Endothelial cell of umbilical vein (primary cell): ENCODE data around the gene SLC22A15. TPM values are rescaled to one million over a fixed set of nuclear protein-coding genes. Genes with fewer than 3 reads are reported as not detected.

Source experiments
- BruUV-seq: library from RNA; stranded (reverse); fragments of 400-500 nt; replicated peaks from 2 replicates; lab custom pipeline; 2021; lab: Mats Ljungman, UMichigan
- CTCF ChIA-PET: fragments of 300-600, 350-600 bp; sonication (Branson Sonifier 250); formaldehyde crosslinking; loops from one replicate; lab custom pipeline; 2021; ENCODE audit warnings: antibody characterized with exemption, inconsistent platforms; lab: Charles Lee
- POLR2A ChIA-PET: fragments of 300-600, 350-600 bp; sonication (Branson Sonifier 250); formaldehyde crosslinking; loops from one replicate; lab custom pipeline; 2021; ENCODE audit warnings: antibody characterized with exemption, inconsistent platforms; lab: Charles Lee
- DNase-seq: peaks from one replicate; pipeline ENCODE4 v3.0.0-alpha.2; 2011; ENCODE audit warnings: low read depth, low spot score
- FAIRE-seq: peaks from 2 replicates; lab custom pipeline; 2011; peaks lifted over from hg19 to GRCh38; lab: Jason Lieb, UNC
- H2AFZ ChIP-seq: 2 replicates; pipeline ENCODE4 v1.6.0; 2012; ENCODE audit warnings: low read depth, low read length, control low read depth, inconsistent platforms
- H3K27ac ChIP-seq: 2 replicates; pipeline ENCODE4 v1.5.1; 2011; ENCODE audit warnings: low read depth, mild to moderate bottlenecking, control low read depth, low read length, moderate library complexity; ENCODE audit not compliant: insufficient read depth
- H3K27me3 ChIP-seq, 2 experiments: 2 replicates each; pipeline versions ENCODE4 v1.6.0 to v1.6.1; 2011; ENCODE audit warnings: low read length in 2 of 2, mixed read lengths in 1 of 2; ENCODE audit not compliant: control insufficient read depth in 2 of 2, insufficient read depth in 2 of 2
- H3K36me3 ChIP-seq, 2 experiments: 2 replicates in 1 of 2; 3 replicates in 1 of 2; pipeline ENCODE4 v1.5.1; 2011; ENCODE audit warnings: low read length in 2 of 2, mild to moderate bottlenecking in 1 of 2, moderate library complexity in 1 of 2; ENCODE audit not compliant: control insufficient read depth in 2 of 2, insufficient read depth in 2 of 2; ENCODE audit errors: extremely low read depth in 1 of 2
- H3K4me1 ChIP-seq: 3 replicates; pipeline ENCODE4 v1.5.1; 2011; ENCODE audit warnings: mild to moderate bottlenecking, low read length; ENCODE audit not compliant: control insufficient read depth, insufficient read depth; ENCODE audit errors: extremely low read depth
- H3K4me2 ChIP-seq: 2 replicates; pipeline ENCODE4 v1.6.1; 2011; ENCODE audit warnings: low read length, control low read depth, mixed read lengths; ENCODE audit not compliant: insufficient read depth
- H3K4me3 ChIP-seq, 3 experiments: fragments of 200-600 bp in 1 of 3; sonication (generic), shearing (Covaris generic) in 1 of 3; replicated peaks in 1 of 3; 2 replicates each; pipeline ENCODE4 v1.5.1; 2011 to 2016; ENCODE audit warnings: control low read depth in 3 of 3, low read length in 3 of 3, mild to moderate bottlenecking in 2 of 3, inconsistent platforms in 1 of 3, low read depth in 1 of 3, moderate library complexity in 1 of 3; ENCODE audit not compliant: insufficient read depth in 1 of 3
- H3K79me2 ChIP-seq: 2 replicates; pipeline ENCODE4 v1.6.0; 2012; ENCODE audit warnings: low read length, inconsistent platforms; ENCODE audit not compliant: control insufficient read depth, insufficient read depth
- H3K9ac ChIP-seq: replicated peaks from 2 replicates; pipeline ENCODE3; 2011; ENCODE audit warnings: low read length, control low read depth; ENCODE audit not compliant: insufficient read depth; ENCODE audit errors: extremely low read depth
- H3K9me1 ChIP-seq: replicated peaks from 3 replicates; pipeline ENCODE4 v1.6.0; 2011; ENCODE audit warnings: mild to moderate bottlenecking, low read length; ENCODE audit not compliant: control insufficient read depth, insufficient read depth; ENCODE audit errors: extremely low read depth
- H3K9me3 ChIP-seq: replicated peaks from 2 replicates; pipeline ENCODE4 v1.5.1; 2012; ENCODE audit warnings: low read length, inconsistent platforms; ENCODE audit not compliant: control insufficient read depth, insufficient read depth
- H4K20me1 ChIP-seq: replicated peaks from 2 replicates; pipeline ENCODE3; 2011; ENCODE audit warnings: mild to moderate bottlenecking, low read length; ENCODE audit not compliant: control insufficient read depth, insufficient read depth; ENCODE audit errors: extremely low read depth
- CTCF ChIP-seq, 2 donors: IDR thresholded peaks; 1 replicate in 1 of 2; 2 replicates in 1 of 2; pipeline ENCODE4 v1.5.1; 2011; ENCODE audit warnings: low read length in 2 of 2, mild to moderate bottlenecking in 2 of 2, moderate library complexity in 2 of 2, control low read depth in 1 of 2, inconsistent platforms in 1 of 2, low read depth in 1 of 2; ENCODE audit not compliant: insufficient read depth in 1 of 2; ENCODE audit errors: extremely low read depth in 1 of 2
- EZH2 ChIP-seq: IDR thresholded peaks from 2 replicates; pipeline ENCODE4 v1.6.1; 2012; ENCODE audit warnings: borderline replicate concordance, low read depth, mild to moderate bottlenecking, moderate library complexity, low read length, inconsistent platforms; ENCODE audit not compliant: severe bottlenecking
- FOS ChIP-seq: IDR thresholded peaks from 2 replicates; pipeline ENCODE4 v1.6.1; 2011; ENCODE audit warnings: mild to moderate bottlenecking, low read length, moderate library complexity, borderline replicate concordance; ENCODE audit not compliant: insufficient read depth
- GATA2 ChIP-seq: IDR thresholded peaks from 2 replicates; pipeline ENCODE4 v1.7.0; 2011; ENCODE audit warnings: low read depth, mild to moderate bottlenecking, moderate library complexity, mixed read lengths, low read length; ENCODE audit not compliant: insufficient read length, insufficient read depth
- JUN ChIP-seq: IDR thresholded peaks from 2 replicates; pipeline ENCODE4 v1.6.1; 2011; ENCODE audit warnings: borderline replicate concordance, low read depth; ENCODE audit not compliant: insufficient read length, insufficient read depth
- MYC ChIP-seq: IDR thresholded peaks from one replicate; pipeline ENCODE4 v1.6.1; 2011; ENCODE audit warnings: mild to moderate bottlenecking, low read depth, low read length
- POLR2A ChIP-seq: IDR thresholded peaks from 2 replicates; pipeline ENCODE4 v1.6.1; 2012; ENCODE audit warnings: low read depth, mild to moderate bottlenecking, control low read depth, low read length
- POLR2AphosphoS5 ChIP-seq: IDR thresholded peaks from 2 replicates; pipeline ENCODE4 v1.6.1; 2012; ENCODE audit warnings: low read depth, mild to moderate bottlenecking, control low read depth, low read length, moderate library complexity; ENCODE audit not compliant: insufficient read depth
- dilution Hi-C: fragments of 300-500 bp; cut with MboI; formaldehyde crosslinking; loops from one replicate; pipeline ENCODE4 v1.15.0; 2019; ENCODE audit warnings: low sequenced_read_pairs; ENCODE audit not compliant: extremely low pct_ligation_motif_present
- intact Hi-C: fragments of 100-400 bp; cut with micrococcal nuclease; formaldehyde crosslinking; loops from one replicate; pipeline ENCODE4 v1.10.0; 2022
- polyA plus RNA-seq, 4 experiments: library from polyadenylated mRNA; depleted of rRNA in 3 of 4; stranded (reverse) in 3 of 4; unstranded in 1 of 4; fragments of >200 nt; gene quantifications; 2 replicates each; pipeline versions ENCODE4 v1.2.1 to v1.2.3, GENCODE V29; 2011 to 2012; ENCODE audit warnings: missing spikeins in 1 of 4
- total RNA-seq: library from RNA; stranded (reverse); gene quantifications from 2 replicates; pipeline ENCODE4 v1.2.3, GENCODE V29; 2021
- TF ChIP-seq, protein P1 (sequence below): IDR thresholded peaks from 2 replicates; pipeline ENCODE4 v1.6.1; 2011; ENCODE audit not compliant: insufficient read depth, insufficient read length

SLC22A15 gene
- total and polyA plus RNA-seq, 2 donors (not counting 3 experiments of a cell fraction or from before 2014, with no cell fraction given): 0.44 TPM; not detected in 1

- BruUV-seq: no TSS peak
- dilution Hi-C loops (no loop called here), intact Hi-C loops (no loop called here)
- Histone ChIP-seq H3K27ac (no peak overlapping the region), H3K4me2 (no peak overlapping the region), H3K27me3 (peaks cover 0 to 2% of the 10 kb centered on the region in 2 experiments), H3K4me1 (no peaks in the 10 kb centered on the region), H3K36me3 (no peaks in the 10 kb centered on the region), H4K20me1 (no peaks in the 10 kb centered on the region), H3K4me3 (no peak overlapping the region), H3K9ac (no peak overlapping the region), H3K9me3 (no peaks in the 10 kb centered on the region), H3K79me2 (no peaks in the 10 kb centered on the region), H3K9me1 (no peaks in the 10 kb centered on the region), H2AFZ (no peak overlapping the region)
- TF ChIP-seq FOS: no peak
- no peak for TF ChIP-seq CTCF (IDR thresholded peaks at IDR 0.05; ENCODE audit: extremely low read depth in 1 of 2, insufficient read depth in 1 of 2, low read depth in 1 of 2, low read length in 2 of 2)
- no peak for TF ChIP-seq JUN
- TF ChIP-seq GATA2: no peak
- TF ChIP-seq MYC: no peak
- TF ChIP-seq, protein P1, sequence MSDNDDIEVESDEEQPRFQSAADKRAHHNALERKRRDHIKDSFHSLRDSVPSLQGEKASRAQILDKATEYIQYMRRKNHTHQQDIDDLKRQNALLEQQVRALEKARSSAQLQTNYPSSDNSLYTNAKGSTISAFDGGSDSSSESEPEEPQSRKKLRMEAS: no peak
- TF ChIP-seq POLR2AphosphoS5: no peak
- TF ChIP-seq POLR2A: no peak
- TF ChIP-seq EZH2: no peak
- ChIA-PET CTCF (no interaction called here), POLR2A (no interaction called here)
- DNase-seq (no peak), FAIRE-seq (no peak)
These were observed 30.2 kb upstream of the SLC22A15 start for GRCh38 chr1:115946116-115946515.
